HEK293 (cell line): ENCODE measurements around the gene ZNF595.
"Not testable (repeated sequence)": the region's sequence is repeated elsewhere in the genome, so short reads cannot be mapped to it uniquely, and the experiment has no call there.

ENCODE experiments used
- CTCF ChIA-PET: fragments of 350-600 bp; formaldehyde crosslinking; extraction: SDS; loops from one replicate; lab custom pipeline; 2021; ENCODE audit warnings: antibody characterized with exemption; lab: Yijun Ruan, JAX
- POLR2A ChIA-PET: fragments of 300-600 bp; formaldehyde crosslinking; extraction: SDS; loops from one replicate; lab custom pipeline; 2020; ENCODE audit warnings: antibody characterized with exemption, inconsistent platforms; lab: Yijun Ruan, JAX
- H3K27ac ChIP-seq: fragments of 200-500 bp; sonication (Bioruptor generic); 2 replicates; pipeline ENCODE4 v1.5.1; 2014; ENCODE audit warnings: low read depth, low read length, control low read depth, inconsistent platforms; ENCODE audit errors: extremely low read depth
- H3K36me3 ChIP-seq, 2 experiments: fragments of 200-500 bp in 1 of 2; sonication (Bioruptor generic) in 1 of 2; 1 replicate in 1 of 2; 2 replicates in 1 of 2; pipeline ENCODE4 v1.5.1; 2014 to 2017; ENCODE audit warnings: inconsistent platforms in 2 of 2, low read length in 2 of 2; ENCODE audit not compliant: control insufficient read depth in 2 of 2, insufficient read depth in 1 of 2
- H3K4me1 ChIP-seq: fragments of 200-500 bp; sonication (Bioruptor generic); 2 replicates; pipeline ENCODE4 v1.5.1; 2014; ENCODE audit warnings: mild to moderate bottlenecking, low read length, inconsistent platforms; ENCODE audit not compliant: control insufficient read depth, insufficient read depth
- H3K4me3 ChIP-seq: 2 replicates; pipeline ENCODE4 v1.5.1; 2011; ENCODE audit warnings: low read depth, mild to moderate bottlenecking, control low read depth, low read length, moderate library complexity
- H3K9me3 ChIP-seq: fragments of 200-500 bp; sonication (Bioruptor generic); 2 replicates; pipeline ENCODE4 v1.5.1; 2014; ENCODE audit warnings: low read depth, low read length, inconsistent platforms; ENCODE audit not compliant: control insufficient read depth, insufficient read depth

Gene ZNF595

GRCh38 chr4:52804-53479 is at the start of gene ZNF595:
Gene ZNF595, plus strand, starts transcription at chr4:53321. Its CDS starts 168 bp downstream, at chr4:53489.
- H3K9me3 ChIP-seq, CTCF ChIA-PET, H3K4me1 ChIP-seq, H3K27ac ChIP-seq, H3K36me3 ChIP-seq, H3K4me3 ChIP-seq: not testable (repeated sequence)
- POLR2A ChIA-PET, result interaction anchor here (0.6 to 0.7 kb wide), 2 partner anchors 42 to 71 kb away, joined by 3 read pairs; partner anchors contain the start of gene ZNF718

DNA sequence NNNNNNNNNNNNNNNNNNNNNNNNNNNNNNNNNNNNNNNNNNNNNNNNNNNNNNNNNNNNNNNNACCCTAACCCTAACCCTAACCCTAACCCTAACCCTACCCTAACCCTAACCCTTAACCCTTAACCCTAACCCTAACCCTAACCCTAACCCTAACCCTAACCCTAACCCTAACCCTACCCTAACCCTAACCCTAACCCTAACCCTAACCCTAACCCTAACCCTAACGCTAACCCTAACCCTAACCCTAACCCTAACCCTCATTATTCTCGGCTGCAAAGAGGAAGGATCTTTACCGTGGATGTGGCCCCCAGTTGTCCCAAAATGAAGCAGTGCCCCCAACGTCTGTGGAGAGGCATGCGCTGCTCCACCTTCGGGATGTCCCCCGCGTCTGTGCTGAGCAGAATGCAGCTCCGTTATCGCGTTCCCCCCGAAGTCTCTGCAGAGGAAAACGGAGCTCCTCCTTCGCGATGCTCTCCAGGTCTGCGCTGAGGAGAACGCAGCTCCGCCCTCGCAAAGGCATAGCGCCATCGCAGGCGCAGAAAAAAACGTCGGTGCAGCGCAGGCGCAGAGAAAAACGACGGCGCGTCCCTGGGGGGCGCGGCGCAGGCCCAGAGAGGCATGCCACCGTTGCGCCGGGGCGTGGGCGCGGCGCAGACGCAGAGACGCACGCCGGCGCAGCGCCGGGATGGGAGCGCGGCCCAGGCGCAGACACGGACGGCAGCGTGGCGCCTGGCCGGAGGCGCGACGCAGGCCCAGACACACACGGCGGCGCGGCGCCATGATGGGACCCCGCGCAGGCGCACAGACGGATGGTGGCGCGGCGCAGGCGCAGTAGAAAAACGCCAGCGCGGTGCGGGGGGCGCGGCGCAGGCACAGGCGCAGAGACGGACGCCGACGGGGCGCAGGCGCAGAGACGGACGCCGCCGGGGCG is 42.9 kb upstream of the ZNF595 start:
- H3K36me3 ChIP-seq, H3K9me3 ChIP-seq, H3K4me3 ChIP-seq, H3K27ac ChIP-seq, POLR2A ChIA-PET, H3K4me1 ChIP-seq, CTCF ChIA-PET: not testable (repeated sequence)

- H3K9me3 ChIP-seq, POLR2A ChIA-PET, CTCF ChIA-PET, H3K4me3 ChIP-seq, H3K27ac ChIP-seq, H3K36me3 ChIP-seq, H3K4me1 ChIP-seq: not testable (repeated sequence)
Observed at GRCh38 chr4:11095-11815, 41.9 kb upstream of the ZNF595 start.

DNA sequence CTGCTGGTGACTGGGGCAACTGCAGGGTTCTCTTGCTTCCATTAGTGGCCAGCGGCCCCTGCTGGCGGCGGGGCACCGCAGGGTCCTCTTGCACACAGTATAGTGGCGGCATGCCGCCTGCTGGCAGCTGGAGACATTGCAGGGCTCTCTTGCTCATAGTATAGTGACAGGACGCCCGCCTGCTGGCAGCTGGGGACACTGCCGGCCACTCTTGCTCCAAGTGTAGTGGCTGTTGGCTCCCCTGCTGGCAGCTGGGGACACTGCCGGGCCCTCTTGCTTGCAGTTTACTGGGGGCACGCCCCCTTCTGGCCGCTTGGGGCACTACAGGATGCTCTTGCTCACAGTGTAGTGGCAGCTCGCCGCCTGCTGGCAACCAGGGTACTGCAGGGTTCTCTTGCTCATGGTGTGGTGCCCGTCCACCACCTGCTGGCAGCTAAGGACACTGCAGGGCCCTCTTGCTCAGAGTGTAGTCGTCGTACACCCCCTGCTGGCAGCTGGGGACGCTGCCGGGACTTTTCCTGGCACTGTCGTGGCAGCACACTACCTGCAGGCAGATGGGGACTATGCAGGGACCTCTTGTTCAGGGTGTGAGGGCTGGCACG is 41.2 kb upstream of the ZNF595 start:
- H3K4me3 ChIP-seq, H3K4me1 ChIP-seq, H3K36me3 ChIP-seq, H3K27ac ChIP-seq, H3K9me3 ChIP-seq, CTCF ChIA-PET, POLR2A ChIA-PET: not testable (repeated sequence)

GRCh38 chr4:18128-18527 is 35.0 kb upstream of the ZNF595 start:
- H3K4me3 ChIP-seq, CTCF ChIA-PET, H3K9me3 ChIP-seq, H3K4me1 ChIP-seq, H3K36me3 ChIP-seq, H3K27ac ChIP-seq, POLR2A ChIA-PET: not testable (repeated sequence)

DNA sequence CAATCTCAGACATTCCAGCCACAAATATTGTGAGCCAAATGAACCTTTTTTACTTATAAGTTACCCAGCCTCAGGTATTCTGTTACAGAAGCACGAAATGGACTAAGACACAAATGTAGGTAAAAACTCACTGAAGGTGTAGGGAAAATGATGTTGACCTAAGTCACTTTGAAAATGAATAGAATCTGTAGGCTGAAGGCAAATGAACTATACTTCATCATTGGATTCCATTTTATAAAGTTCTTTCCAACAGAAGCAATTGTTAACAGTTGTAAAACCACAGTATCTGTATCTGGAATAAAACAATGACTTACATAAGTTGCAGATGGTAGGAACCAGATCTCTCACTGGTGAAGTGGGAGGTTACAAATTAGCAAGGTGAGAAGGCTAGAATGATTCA is 34.5 kb upstream of the ZNF595 start:
- H3K27ac ChIP-seq, H3K4me1 ChIP-seq, POLR2A ChIA-PET, H3K36me3 ChIP-seq, H3K4me3 ChIP-seq, H3K9me3 ChIP-seq, CTCF ChIA-PET: not testable (repeated sequence)

- H3K4me1 ChIP-seq, H3K27ac ChIP-seq, POLR2A ChIA-PET, H3K9me3 ChIP-seq, H3K4me3 ChIP-seq, H3K36me3 ChIP-seq: not testable (repeated sequence)
- CTCF ChIA-PET, result interaction anchor here (0.6 kb wide), 1 partner anchor 591 kb away, joined by 3 read pairs; no protein-coding TSS in a partner anchor
Observed at GRCh38 chr4:22882-23281, 30.2 kb upstream of the ZNF595 start.

- H3K36me3 ChIP-seq, CTCF ChIA-PET, H3K4me3 ChIP-seq, H3K9me3 ChIP-seq, H3K27ac ChIP-seq, H3K4me1 ChIP-seq, POLR2A ChIA-PET: not testable (repeated sequence)
Observed at GRCh38 chr4:24359-24758, 28.8 kb upstream of the ZNF595 start.

DNA sequence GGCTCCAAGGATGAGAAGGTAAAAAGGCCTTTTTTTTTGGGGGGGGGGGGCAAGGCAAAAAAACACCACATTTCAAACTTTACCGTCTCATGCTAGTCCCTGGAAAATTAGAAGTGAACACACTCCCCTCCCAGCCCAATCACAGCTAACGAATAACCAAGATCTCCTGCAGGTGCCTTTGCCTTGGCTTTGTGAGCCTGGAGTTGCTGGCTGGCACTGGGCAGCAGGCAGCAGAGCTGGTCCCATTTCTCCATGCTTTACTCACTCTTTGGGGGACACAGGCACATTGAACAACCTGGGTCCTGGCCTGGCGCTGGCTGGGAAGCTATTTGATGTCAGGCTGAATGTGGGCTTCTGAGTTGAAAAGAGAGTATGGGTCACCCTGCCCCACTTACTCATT is 25.6 kb upstream of the ZNF595 start:
- H3K4me3 ChIP-seq, H3K9me3 ChIP-seq, H3K27ac ChIP-seq, POLR2A ChIA-PET, H3K36me3 ChIP-seq, H3K4me1 ChIP-seq: not testable (repeated sequence)
- CTCF ChIA-PET, result interaction anchor here (0.6 to 1.6 kb wide), 5 partner anchors 9 to 210 kb away, joined by 3 to 6 read pairs (median 4); no protein-coding TSS in a partner anchor

- POLR2A ChIA-PET, H3K36me3 ChIP-seq, H3K27ac ChIP-seq, H3K4me1 ChIP-seq, H3K9me3 ChIP-seq, H3K4me3 ChIP-seq: not testable (repeated sequence)
- CTCF ChIA-PET, result interaction anchor here (0.6 to 1.6 kb wide), 6 partner anchors 8 to 1223 kb away, joined by 3 to 8 read pairs (median 4); no protein-coding TSS in a partner anchor
Observed at GRCh38 chr4:28767-29542, 24.2 kb upstream of the ZNF595 start.
